HG02885 (cell line): ENCODE measurements around the gene UROC1.

ENCODE experiments used
- ATAC-seq: cut with Tn5 transposase; IDR thresholded peaks from one replicate; pipeline ENCODE4 v1.9.1; 2021; ENCODE audit warnings: mild to moderate bottlenecking; ENCODE audit not compliant: unreplicated experiment, poor library complexity

The UROC1 gene

DNA sequence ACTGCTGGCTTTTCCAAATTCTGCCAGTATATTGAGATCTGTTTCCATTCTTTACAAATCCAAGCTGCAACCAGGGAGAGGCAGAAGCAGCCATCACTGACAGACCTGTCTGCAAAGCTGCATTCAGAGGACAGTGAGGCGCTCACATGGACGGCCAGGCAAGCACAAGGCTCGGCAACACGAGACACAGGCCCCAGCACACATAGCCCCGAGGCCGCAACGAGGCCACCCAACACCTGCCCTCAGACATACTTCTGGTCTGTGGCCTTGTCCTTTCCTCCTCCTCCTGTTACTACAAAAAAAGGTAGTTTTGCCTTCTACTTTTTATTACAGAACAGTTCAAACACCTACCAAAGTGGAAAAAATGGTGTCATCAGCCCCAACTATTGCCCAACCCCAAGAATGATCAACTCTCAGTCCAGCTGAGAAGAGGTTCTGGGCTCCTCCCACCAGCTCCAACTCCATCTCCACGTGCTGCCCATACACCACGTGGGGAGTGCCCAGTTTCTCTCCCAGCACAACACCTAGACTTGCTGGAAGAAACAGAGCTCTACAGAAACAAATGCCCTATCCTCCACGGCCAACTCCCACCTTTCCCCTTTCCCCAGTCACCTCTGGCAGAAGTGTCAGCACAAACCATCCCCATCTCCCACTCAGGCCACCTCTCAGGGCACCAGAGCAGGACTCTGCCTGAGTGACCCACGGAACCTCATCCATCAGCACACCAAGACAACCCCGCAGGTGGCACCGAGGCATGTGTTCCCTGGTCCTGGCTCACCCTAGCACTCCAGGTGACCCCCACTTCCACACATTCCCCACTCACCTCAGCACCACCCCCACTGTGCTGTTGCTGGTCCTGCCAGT lies 49.3 kb downstream of the UROC1 start:
- no peak for ATAC-seq

- no peak for ATAC-seq
These were observed 50.0 kb downstream of the UROC1 start for GRCh38 chr3:126467611-126467955.

DNA sequence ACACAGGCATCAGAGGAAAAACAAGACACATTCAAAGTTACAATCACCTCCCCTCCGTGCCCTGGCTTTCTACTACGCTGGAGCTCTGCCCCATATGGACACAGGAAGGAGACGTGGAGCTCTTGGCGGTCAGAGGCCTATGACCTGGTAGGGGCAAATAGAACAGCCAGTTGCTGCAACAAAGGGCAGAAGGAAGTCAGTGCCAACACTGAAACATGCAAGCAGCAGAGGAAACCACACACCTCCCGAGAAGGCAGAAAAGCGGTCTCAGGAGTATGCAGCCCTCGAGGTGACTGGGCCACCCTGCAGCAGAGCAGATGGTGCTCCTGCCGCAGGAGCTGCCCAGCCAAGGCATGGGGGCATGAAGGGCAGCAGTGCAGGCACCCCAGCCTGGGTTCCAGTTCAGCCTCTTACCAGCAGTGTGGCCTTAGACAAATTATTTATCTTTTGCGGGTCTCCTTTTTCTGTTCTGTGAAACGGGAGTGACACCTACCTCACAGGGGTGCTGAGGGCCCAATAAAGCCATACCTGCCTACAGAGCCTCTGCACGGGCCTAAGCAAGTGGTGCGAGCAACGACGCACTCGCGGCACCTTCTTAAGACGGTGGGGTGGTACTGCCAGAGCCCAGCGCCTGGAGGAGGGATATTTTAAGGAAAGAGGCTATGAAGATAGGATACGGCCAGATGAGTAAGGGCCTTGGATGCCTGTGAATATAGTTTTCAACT lies 50.5 kb downstream of the UROC1 start:
- no peak for ATAC-seq

DNA sequence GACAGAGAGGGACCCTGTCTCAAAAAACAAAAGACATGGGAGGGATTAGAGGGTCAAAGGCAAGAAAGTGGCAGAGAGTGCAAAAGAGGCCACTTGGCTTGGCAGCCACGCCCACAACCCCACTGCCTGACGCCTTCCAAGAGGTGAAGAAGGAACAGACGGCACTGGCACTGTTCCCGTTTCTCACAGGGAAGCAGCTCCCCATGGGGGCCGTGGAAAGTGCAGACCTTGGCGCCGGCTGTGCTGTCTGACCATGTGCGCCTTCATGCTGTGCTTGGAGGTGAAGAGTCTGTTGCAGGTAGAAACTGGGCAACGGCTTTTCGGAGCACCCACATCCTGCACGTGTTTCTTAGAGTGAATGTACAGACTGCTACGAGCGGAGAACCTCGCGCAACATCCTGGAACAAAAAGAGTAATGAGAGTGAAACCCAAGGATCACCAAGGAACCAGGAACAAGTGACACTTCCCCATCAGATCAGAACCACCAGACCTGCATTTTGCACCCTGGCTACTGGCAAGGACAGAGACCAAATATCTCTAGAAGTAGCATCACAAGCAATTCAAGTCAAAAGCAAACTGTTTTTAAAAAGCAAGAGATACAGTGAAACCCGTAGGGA lies 51.5 kb downstream of the UROC1 start:
- no peak for ATAC-seq

GRCh38 chr3:126464997-126465396 lies 52.6 kb downstream of the UROC1 start:
- ATAC-seq: no peak

DNA sequence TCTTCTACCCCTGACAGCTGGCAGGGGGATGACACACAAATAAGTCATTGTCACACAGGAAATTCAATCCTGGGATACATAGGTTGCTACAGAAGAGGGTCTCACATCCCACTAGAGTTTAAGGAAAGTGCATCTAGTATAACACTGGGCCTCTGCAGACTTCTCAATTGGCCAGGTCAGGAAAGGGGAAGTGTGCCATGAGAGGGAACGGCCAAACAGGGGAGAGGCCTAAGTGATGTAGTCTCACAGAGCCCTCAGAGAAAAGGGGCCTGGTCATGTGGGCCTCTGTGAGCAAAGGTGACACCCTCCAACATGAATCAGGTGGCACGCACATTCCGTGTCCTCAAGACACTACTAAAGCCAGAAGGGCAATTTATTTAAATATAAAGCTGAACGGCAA lies 53.1 kb downstream of the UROC1 start:
- ATAC-seq: no peak

GRCh38 chr3:126464093-126464492 lies 53.5 kb downstream of the UROC1 start:
- no peak for ATAC-seq

- ATAC-seq: no peak
These were observed 54.1 kb downstream of the UROC1 start for GRCh38 chr3:126463521-126463920.

- ATAC-seq: no peak
These were observed 56.0 kb downstream of the UROC1 start for GRCh38 chr3:126461450-126462070.

DNA sequence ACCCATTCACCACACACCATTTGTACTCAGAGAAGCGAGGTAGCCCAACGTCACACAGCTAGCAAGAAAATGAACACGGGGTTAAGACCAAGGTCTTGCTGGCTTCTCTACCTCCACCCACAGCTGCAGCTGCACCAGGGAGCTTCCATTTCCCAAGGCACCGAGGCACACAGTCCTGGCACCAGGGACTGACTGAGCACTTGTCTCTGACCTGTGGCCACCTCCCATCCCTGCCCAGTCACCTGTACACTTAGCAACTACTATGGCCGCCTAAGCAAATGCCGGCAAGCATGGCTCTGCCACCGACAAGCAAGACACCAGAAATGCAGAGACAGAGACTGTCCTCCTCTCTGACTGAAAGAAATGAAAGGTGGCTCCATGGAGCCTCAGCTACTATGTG lies 57.2 kb downstream of the UROC1 start:
- ATAC-seq: no peak

DNA sequence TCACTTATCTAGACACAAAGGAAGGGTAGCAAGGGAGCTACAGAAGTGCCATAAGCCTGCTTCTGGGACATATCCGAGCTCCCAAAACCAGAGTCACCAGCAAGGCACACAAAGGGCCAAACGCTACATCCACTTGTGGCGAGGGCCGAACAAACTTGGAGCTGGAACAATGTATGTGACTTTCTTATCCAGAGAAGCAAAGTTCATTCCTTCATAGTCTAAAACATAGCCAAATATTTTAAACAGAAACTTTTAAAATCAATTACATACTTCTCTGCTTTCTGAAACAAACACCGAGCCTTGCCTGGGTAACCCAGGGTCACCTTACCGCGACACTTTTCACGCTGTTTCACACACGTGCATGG lies 57.8 kb downstream of the UROC1 start:
- ATAC-seq: no peak

DNA sequence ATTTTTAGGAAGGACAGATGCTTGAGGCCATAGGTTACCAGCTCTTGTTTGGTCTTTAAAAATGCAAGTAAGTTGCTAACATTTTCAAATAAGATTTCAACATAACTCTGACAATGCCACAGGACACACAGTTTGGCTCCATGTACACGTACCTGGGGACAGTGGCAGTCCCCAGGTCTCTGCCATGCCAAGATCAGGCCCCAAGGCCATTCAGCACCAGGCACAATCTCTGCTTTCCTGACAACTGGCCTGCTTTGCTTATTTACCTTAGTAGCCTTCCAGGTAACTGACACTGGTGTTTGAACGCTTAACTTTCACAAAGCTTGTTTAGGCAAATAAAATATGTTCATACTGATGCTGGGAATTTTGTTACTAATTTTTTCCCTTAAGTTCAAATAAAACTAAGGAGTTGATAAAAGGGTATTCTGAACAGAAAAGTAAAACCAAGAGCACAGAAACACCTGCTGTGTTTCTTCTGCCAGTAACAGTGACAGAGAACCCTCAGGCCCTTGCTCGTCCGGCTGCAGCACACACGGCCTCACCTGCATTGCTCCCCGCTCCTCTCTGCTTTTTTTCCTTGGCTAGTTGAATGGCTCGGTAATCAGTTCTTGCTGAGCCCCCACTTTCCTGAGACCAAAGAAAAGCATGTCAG lies 58.3 kb downstream of the UROC1 start:
- ATAC-seq: no peak

GRCh38 chr3:126456766-126457388 lies 60.7 kb downstream of the UROC1 start:
- no peak for ATAC-seq

- ATAC-seq: no peak
These were observed 61.4 kb downstream of the UROC1 start for GRCh38 chr3:126456211-126456610.

DNA sequence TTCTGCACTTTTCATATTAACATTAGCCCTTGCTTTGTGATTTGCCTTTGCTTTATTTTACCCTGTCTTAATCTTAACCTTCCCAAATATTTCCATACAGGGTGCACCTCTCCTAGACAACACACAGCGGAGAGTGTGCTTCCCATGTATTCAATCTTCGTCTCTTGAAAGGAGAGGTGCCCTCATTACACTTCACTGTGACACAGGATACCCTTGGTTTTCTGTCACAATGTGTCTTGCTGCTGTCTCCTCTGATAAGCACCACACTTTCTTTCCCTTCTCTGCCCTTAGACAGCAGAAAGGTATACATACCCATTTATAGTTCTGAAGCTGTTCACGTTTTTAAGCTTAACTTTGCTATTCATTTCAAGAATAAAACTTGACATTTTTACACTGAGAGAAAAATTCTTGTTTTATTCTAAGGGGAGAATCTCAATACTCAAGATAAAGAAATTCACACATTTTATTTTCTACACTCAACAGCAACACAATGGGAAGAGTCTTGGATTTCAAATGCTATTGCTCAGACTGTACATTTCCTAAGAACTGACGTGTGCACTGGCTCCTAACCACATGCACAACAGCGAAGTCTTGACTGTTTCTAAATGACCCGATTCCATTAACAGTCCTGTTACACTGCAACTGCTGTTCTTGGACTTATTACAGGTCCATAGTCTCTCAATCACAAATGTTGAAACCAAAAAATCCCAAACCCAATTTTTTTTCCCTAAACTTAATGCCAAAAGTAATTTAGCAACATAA lies 63.0 kb downstream of the UROC1 start:
- ATAC-seq: no peak

DNA sequence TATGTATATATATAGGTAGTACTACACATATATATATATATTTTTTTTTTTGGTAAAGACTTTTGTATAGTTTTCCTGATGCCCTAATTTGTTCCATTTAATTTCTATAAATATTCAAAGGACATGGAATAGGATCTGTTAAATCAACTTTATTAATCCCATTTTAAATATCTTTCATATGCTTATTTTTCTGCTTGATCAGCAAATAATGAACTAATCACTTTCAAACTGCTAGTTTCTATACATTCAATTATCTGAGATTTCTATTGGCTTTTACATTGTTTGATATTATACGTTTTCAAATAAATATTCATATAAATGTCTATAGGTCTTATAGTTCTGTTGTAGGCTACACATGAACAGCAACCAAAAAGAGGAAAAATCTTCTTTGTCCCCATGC lies 63.5 kb downstream of the UROC1 start:
- no peak for ATAC-seq

GRCh38 chr3:126452213-126452612 lies 65.4 kb downstream of the UROC1 start:
- ATAC-seq: no peak

GRCh38 chr3:126451511-126451910 lies 66.1 kb downstream of the UROC1 start:
- ATAC-seq: no peak

GRCh38 chr3:126450744-126451143 lies 66.8 kb downstream of the UROC1 start:
- ATAC-seq: no peak
